OCI-LY1 (cell line): ENCODE results near the gene VTI1A.

Source experiments
- H2AFZ ChIP-seq: fragments of 200-600 bp; sonication (generic), shearing (Covaris generic); 2 replicates; pipeline ENCODE4 v1.6.0; 2014; ENCODE audit warnings: antibody characterized with exemption, mild to moderate bottlenecking, low read length
- H3F3A ChIP-seq: fragments of 200-600 bp; sonication (generic), shearing (Covaris generic); 2 replicates; pipeline ENCODE4 v1.6.0; 2014; ENCODE audit warnings: mild to moderate bottlenecking, antibody characterized with exemption, low read length, moderate library complexity; ENCODE audit not compliant: insufficient read depth
- H3K27ac ChIP-seq: fragments of 200-600 bp; sonication (generic); 2 replicates; pipeline ENCODE4 v1.5.1; 2014; ENCODE audit warnings: low read length, mixed run types, mild to moderate bottlenecking, low read depth; ENCODE audit not compliant: poor library complexity, severe bottlenecking
- H3K27me3 ChIP-seq: fragments of 200-600 bp; sonication (generic); 2 replicates; pipeline ENCODE4 v1.6.0; 2014; ENCODE audit warnings: antibody characterized with exemption, mild to moderate bottlenecking, low read length, moderate library complexity; ENCODE audit not compliant: insufficient read depth
- H3K36me3 ChIP-seq: fragments of 200-600 bp; sonication (generic); 2 replicates; pipeline ENCODE4 v1.6.1; 2014; ENCODE audit warnings: mild to moderate bottlenecking, antibody characterized with exemption, low read length, moderate library complexity, mixed read lengths; ENCODE audit not compliant: insufficient read depth
- H3K4me1 ChIP-seq: fragments of 200-600 bp; sonication (generic); 2 replicates; pipeline ENCODE4 v1.5.1; 2014; ENCODE audit warnings: mild to moderate bottlenecking, low read length, moderate library complexity; ENCODE audit not compliant: insufficient read depth, severe bottlenecking
- H3K4me2 ChIP-seq: fragments of 200-600 bp; sonication (generic), shearing (Covaris generic); 2 replicates; pipeline ENCODE4 v1.6.1; 2014; ENCODE audit warnings: low read length
- H3K4me3 ChIP-seq: fragments of 200-600 bp; sonication (generic); 2 replicates; pipeline ENCODE4 v1.5.1; 2014; ENCODE audit warnings: low read length, low read depth, mild to moderate bottlenecking, mixed read lengths; ENCODE audit not compliant: poor library complexity, severe bottlenecking
- H3K79me2 ChIP-seq: fragments of 200-600 bp; shearing (Covaris generic); 2 replicates; pipeline ENCODE4 v1.6.1; 2016; ENCODE audit warnings: mixed run types, low read length, mixed read lengths; ENCODE audit not compliant: insufficient read depth
- H3K9ac ChIP-seq: fragments of 200-600 bp; sonication (generic), shearing (Covaris generic); 2 replicates; pipeline ENCODE4 v1.6.1; 2014; ENCODE audit warnings: mild to moderate bottlenecking, low read length, mixed read lengths
- H3K9me2 ChIP-seq: fragments of 200-600 bp; sonication (generic), shearing (Covaris generic); 2 replicates; pipeline ENCODE4 v1.6.1; 2014; ENCODE audit warnings: low read depth, mild to moderate bottlenecking, low read length, mixed read lengths
- H3K9me3 ChIP-seq: fragments of 200-600 bp; shearing (Covaris generic); 2 replicates; pipeline ENCODE4 v1.6.1; 2014; ENCODE audit warnings: low read length, mixed read lengths
- H4K20me1 ChIP-seq: fragments of 200-600 bp; sonication (generic), shearing (Covaris generic); 2 replicates; pipeline ENCODE4 v1.6.0; 2016; ENCODE audit warnings: mild to moderate bottlenecking, low read length; ENCODE audit not compliant: insufficient read depth
- CTCF ChIP-seq: fragments of 200-600 bp; sonication (generic), shearing (Covaris generic); IDR thresholded peaks from 2 replicates; pipeline ENCODE4 v1.5.1; 2017; ENCODE audit warnings: mild to moderate bottlenecking, antibody characterized with exemption, low read length, moderate library complexity, mixed read lengths
- EZH2 ChIP-seq: fragments of 200-600 bp; sonication (generic), shearing (Covaris generic); IDR thresholded peaks from 2 replicates; pipeline ENCODE4 v1.8.0; 2017; ENCODE audit warnings: borderline replicate concordance, mixed run types, mild to moderate bottlenecking, antibody characterized with exemption, low read length, moderate library complexity, mixed read lengths

Gene VTI1A

GRCh38 chr10:112832959-112833358 lies 385.9 kb downstream of the VTI1A start:
- Histone ChIP-seq H3K4me2 (no peak overlapping the region), H3K4me1 (peaks cover 9% of the 10 kb centered on the region), H3K79me2 (no peaks in the 10 kb centered on the region), H3K9me2 (no peaks in the 10 kb centered on the region), H3K27ac (no peak overlapping the region), H3K9ac (no peak overlapping the region), H2AFZ (no peak overlapping the region), H3K4me3 (no peak overlapping the region), H3K36me3 (no peaks in the 10 kb centered on the region), H3F3A (no peaks in the 10 kb centered on the region), H3K9me3 (no peaks in the 10 kb centered on the region), H4K20me1 (no peaks in the 10 kb centered on the region), H3K27me3 (no peaks in the 10 kb centered on the region)
- TF ChIP-seq EZH2 (no peak), CTCF (no peak)

- H3K27me3 ChIP-seq = no peaks in the 10 kb centered on the region
- H3K4me2 ChIP-seq = no peak overlapping the region
- no peaks in the 10 kb centered on the region for H3K36me3 ChIP-seq
- no peaks in the 10 kb centered on the region for H3K9me2 ChIP-seq
- no peak overlapping the region for H3K27ac ChIP-seq
- peaks cover 9% of the 10 kb centered on the region for H3K4me1 ChIP-seq
- no peaks in the 10 kb centered on the region for H3K79me2 ChIP-seq
- H2AFZ ChIP-seq = no peak overlapping the region
- no peaks in the 10 kb centered on the region for H3K9me3 ChIP-seq
- no peak overlapping the region for H3K9ac ChIP-seq
- H4K20me1 ChIP-seq = no peaks in the 10 kb centered on the region
- H3K4me3 ChIP-seq = no peak overlapping the region
- H3F3A ChIP-seq = no peaks in the 10 kb centered on the region
- TF ChIP-seq CTCF (no peak), EZH2 (no peak)
Measured at GRCh38 chr10:112834751-112835181, 387.8 kb downstream of the VTI1A start.

GRCh38 chr10:112835217-112835715 lies 388.3 kb downstream of the VTI1A start:
- no peak overlapping the region for H3K4me2 ChIP-seq

More at GRCh38 chr10:112835217-112835715, 388.3 kb downstream of the VTI1A start:
- H3K27me3 ChIP-seq = no peaks in the 10 kb centered on the region
- H3K4me3 ChIP-seq = no peak overlapping the region
- H3K9ac ChIP-seq = no peak overlapping the region
- TF ChIP-seq CTCF (no peak), EZH2 (no peak)
- no peaks in the 10 kb centered on the region for H4K20me1 ChIP-seq
- H2AFZ ChIP-seq = no peak overlapping the region
- H3K79me2 ChIP-seq = no peaks in the 10 kb centered on the region
- no peaks in the 10 kb centered on the region for H3K9me2 ChIP-seq
- H3K4me1 ChIP-seq = peaks cover 9% of the 10 kb centered on the region
- H3F3A ChIP-seq = no peaks in the 10 kb centered on the region
- H3K36me3 ChIP-seq = no peaks in the 10 kb centered on the region
- no peak overlapping the region for H3K27ac ChIP-seq
- H3K9me3 ChIP-seq = no peaks in the 10 kb centered on the region
